ENCODE measurements around the gene CNTNAP2.

Gene CNTNAP2

GRCh38 chr7:148116195-148116594 lies 1999.6 kb downstream of the CNTNAP2 start:
- no peak for DNase-seq (ENCODE audit: low read depth in 2 of 3, low spot score in 2 of 3)

- DNase-seq (ENCODE audit: low read depth in 2 of 3, low spot score in 2 of 3) = no peak
Observed at GRCh38 chr7:148116829-148117403, 2000.3 kb downstream of the CNTNAP2 start.

GRCh38 chr7:148118371-148118770 lies 2001.8 kb downstream of the CNTNAP2 start:
- no peak for DNase-seq (ENCODE audit: low read depth in 2 of 3, low spot score in 2 of 3)

- no peak for DNase-seq (ENCODE audit: low read depth in 2 of 3, low spot score in 2 of 3)
Observed at GRCh38 chr7:148121401-148121800, 2004.8 kb downstream of the CNTNAP2 start.

- no peak for DNase-seq (ENCODE audit: low read depth in 2 of 3, low spot score in 2 of 3)
Observed at GRCh38 chr7:148121847-148122246, 2005.2 kb downstream of the CNTNAP2 start.

GRCh38 chr7:148124477-148124876 lies 2007.9 kb downstream of the CNTNAP2 start:
- no peak for DNase-seq (ENCODE audit: low read depth in 2 of 3, low spot score in 2 of 3)

- no peak for DNase-seq (ENCODE audit: low read depth in 2 of 3, low spot score in 2 of 3)
Observed at GRCh38 chr7:148127374-148127773, 2010.8 kb downstream of the CNTNAP2 start.

- no peak for DNase-seq (ENCODE audit: low read depth in 2 of 3, low spot score in 2 of 3)
Observed at GRCh38 chr7:148129023-148129422, 2012.4 kb downstream of the CNTNAP2 start.

- DNase-seq (ENCODE audit: low read depth in 2 of 3, low spot score in 2 of 3) = no peak
Observed at GRCh38 chr7:148135116-148135515, 2018.5 kb downstream of the CNTNAP2 start.

GRCh38 chr7:148135997-148136396 lies 2019.4 kb downstream of the CNTNAP2 start:
- no peak for DNase-seq (ENCODE audit: low read depth in 2 of 3, low spot score in 2 of 3)

GRCh38 chr7:148142660-148143248 lies 2026.2 kb downstream of the CNTNAP2 start:
- DNase-seq (ENCODE audit: low read depth in 2 of 3, low spot score in 2 of 3) = no peak

- no peak for DNase-seq (ENCODE audit: low read depth in 2 of 3, low spot score in 2 of 3)
Observed at GRCh38 chr7:148144827-148145226, 2028.2 kb downstream of the CNTNAP2 start.

- no peak for DNase-seq (ENCODE audit: low read depth in 2 of 3, low spot score in 2 of 3)
Observed at GRCh38 chr7:148146346-148146745, 2029.7 kb downstream of the CNTNAP2 start.

GRCh38 chr7:148147438-148147837 lies 2030.8 kb downstream of the CNTNAP2 start:
- no peak for DNase-seq (ENCODE audit: low read depth in 2 of 3, low spot score in 2 of 3)

GRCh38 chr7:148148456-148148855 lies 2031.9 kb downstream of the CNTNAP2 start:
- DNase-seq (ENCODE audit: low read depth in 2 of 3, low spot score in 2 of 3) = no peak

GRCh38 chr7:148149730-148150129 lies 2033.1 kb downstream of the CNTNAP2 start:
- DNase-seq (ENCODE audit: low read depth in 2 of 3, low spot score in 2 of 3) = no peak

- no peak for DNase-seq (ENCODE audit: low read depth in 2 of 3, low spot score in 2 of 3)
Observed at GRCh38 chr7:148151778-148152177, 2035.2 kb downstream of the CNTNAP2 start.

- no peak for DNase-seq (ENCODE audit: low read depth in 2 of 3, low spot score in 2 of 3)
Observed at GRCh38 chr7:148153616-148154284, 2037.1 kb downstream of the CNTNAP2 start.

GRCh38 chr7:148155000-148155399 lies 2038.4 kb downstream of the CNTNAP2 start:
- no peak for DNase-seq (ENCODE audit: low read depth in 2 of 3, low spot score in 2 of 3)

- no peak for DNase-seq (ENCODE audit: low read depth in 2 of 3, low spot score in 2 of 3)
Observed at GRCh38 chr7:148155826-148156225, 2039.2 kb downstream of the CNTNAP2 start.

- no peak for DNase-seq (ENCODE audit: low read depth in 2 of 3, low spot score in 2 of 3)
Observed at GRCh38 chr7:148156233-148156632, 2039.6 kb downstream of the CNTNAP2 start.

GRCh38 chr7:148159331-148159730 lies 2042.7 kb downstream of the CNTNAP2 start:
- DNase-seq (ENCODE audit: low read depth in 2 of 3, low spot score in 2 of 3) = no peak

GRCh38 chr7:148161776-148162175 lies 2045.2 kb downstream of the CNTNAP2 start:
- DNase-seq (ENCODE audit: low read depth in 2 of 3, low spot score in 2 of 3) = no peak
